Activated T-cell treated with anti-CD3 and anti-CD28 coated beads for 48 hours (primary cell): ENCODE data around the gene NFATC2.
A peak's percentile ranks its signal among the peaks of the same experiment; 100 is the strongest.

Source experiments
- DNase-seq: peaks from one replicate; pipeline ENCODE4 v3.0.0-alpha.2; 2020; ENCODE audit warnings: low read depth

The NFATC2 gene

DNA sequence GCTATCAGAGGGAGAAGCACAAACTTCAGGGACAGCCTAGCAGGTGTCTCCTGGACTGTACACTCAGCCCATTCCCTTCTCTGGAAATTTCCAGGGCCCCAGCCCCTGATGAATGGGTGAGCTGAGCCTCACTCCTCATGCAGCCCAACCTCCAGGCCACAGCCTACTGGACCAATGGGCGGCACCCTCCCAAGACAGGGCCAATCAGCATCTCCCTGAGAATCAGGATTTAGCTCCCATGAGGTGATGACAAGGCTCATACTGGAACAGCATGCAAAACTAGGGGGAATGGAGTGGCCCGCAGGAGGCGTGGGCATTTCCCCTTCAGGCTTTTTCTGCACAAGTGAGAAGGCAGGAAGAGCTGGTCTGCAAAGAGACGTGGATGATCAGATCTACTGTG, 29.0 kb downstream of the NFATC2 start:
- no peak for DNase-seq

DNA sequence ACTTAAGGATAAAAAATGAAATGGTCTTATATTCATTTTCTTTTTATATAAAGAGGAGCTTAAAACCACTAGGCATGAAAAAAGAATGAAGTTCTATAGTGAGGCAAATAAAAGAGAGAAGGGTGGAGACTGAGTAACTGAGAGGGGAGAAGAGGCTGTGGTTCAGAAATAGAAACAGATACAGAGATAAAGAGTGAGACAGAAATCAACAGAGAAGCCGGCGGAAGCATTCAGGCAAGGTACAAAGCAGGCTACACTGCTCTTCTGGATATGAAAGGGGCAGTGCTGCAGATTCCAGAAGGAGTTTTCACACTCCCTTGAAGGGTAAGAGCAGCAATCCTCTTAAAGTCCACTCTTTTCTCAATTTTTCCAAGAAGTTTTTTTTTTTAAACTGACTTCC, 29.9 kb downstream of the NFATC2 start:
- no peak for DNase-seq

DNA sequence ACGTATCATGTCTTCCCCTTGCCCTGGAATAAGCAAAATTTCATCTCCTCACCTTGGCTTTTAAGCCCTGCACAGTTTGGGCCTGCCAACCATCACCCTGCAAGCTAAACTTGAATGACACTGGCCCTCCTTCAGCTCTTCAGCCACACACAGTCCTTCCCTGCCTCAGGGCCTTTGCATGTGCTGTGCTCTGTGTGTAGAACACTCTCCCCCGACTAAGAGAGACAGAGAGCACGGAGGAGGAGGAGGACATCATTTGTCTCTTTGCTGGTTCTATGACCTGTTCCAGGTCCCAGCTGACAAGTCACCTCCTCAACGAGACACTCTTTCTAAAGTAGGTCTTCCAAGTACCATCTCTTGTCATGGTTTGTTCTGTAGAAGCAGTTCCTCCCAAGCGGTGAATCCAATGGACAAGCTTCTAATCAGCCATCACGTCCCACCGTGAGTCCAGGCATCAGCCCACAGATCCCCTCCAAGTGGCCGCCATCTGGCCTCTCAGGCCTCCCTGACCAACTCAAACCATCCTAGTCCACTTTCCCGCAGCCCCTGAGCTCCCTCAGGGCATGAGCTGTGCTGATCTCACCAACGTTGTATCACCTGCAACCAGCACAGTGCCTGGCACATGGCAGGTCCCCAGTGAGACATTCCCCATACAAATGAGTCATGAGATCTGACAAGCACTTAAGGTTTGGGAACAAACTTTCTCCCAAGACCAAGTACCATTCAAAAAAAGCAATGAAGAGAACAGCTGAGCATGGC, 30.5 kb downstream of the NFATC2 start:
- no peak for DNase-seq

DNA sequence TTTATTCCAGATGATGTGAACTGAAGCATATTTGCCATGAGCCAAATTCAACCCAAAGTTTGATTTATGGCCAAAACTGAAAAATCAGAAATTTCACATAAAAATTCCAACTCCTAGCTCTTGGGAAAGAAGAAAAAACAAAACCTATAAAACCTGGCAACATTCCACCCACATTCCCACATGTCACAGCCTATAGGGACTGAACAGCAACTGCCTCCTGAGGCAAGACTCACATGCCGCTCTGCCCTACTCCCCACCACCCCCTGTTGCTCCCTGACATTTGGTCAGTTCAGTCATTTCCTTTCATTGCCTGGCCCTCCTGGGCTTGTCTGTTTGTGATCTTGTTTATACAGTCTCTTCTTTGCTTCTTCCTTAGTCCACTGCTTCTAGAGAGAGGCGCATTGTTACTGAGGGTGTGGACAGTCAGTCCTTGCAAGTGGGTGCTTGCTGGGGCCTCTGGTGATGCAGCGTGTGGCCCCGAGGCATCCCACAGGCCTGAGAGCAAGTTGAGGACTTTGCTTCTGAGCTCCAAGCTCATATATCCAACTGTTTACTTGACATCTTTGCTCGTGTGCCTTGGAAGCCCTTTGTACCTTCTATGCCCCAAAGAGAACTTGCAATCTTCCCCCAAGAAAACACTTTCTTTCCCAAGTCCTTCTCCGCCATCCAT, 31.4 kb downstream of the NFATC2 start:
- no peak for DNase-seq

GRCh38 chr20:51510169-51510568, 32.4 kb downstream of the NFATC2 start:
- DNase-seq: no peak

GRCh38 chr20:51509208-51509607, 33.3 kb downstream of the NFATC2 start:
- no peak for DNase-seq

- no peak for DNase-seq
Measured at GRCh38 chr20:51508780-51509179, 33.7 kb downstream of the NFATC2 start.

GRCh38 chr20:51508158-51508557, 34.4 kb downstream of the NFATC2 start:
- no peak for DNase-seq

DNA sequence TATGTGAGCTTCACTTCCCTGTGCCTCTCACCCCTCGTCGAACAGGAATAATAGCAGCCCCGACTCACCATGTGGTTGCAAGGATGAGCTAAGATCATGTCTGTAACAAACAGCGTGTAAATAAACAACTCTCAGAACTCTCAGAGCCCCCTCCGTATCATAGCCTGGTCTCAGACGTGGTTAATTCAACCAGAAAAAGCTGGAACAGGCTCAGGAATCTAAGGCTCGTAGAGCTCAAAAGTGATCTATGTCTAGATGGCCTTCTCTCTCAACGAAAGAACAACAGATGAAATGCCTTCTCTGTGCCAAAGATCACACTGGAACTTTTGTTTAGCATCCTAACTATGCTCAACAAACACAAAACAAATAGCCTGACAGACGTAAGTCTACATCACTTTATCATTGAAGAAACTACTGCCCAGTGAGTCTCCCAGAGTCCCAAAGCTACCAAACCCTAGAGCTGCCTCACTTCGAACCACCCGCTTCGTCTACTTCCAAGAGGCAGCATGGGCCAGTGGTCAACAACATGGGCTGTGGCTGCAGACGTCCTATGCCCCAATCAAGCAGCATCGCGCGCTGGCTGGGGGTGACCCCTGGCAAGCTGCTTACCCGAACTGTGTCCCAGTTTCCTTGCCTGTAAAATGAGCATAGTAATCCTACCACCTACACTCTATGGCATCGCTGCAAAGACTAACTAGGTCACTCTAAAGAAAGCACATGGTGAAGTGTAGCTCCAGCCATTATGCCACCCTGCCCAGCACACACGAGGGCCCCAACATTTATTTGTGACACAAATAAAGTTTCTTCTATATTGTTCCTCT, 35.1 kb downstream of the NFATC2 start:
- DNase-seq: no peak

DNA sequence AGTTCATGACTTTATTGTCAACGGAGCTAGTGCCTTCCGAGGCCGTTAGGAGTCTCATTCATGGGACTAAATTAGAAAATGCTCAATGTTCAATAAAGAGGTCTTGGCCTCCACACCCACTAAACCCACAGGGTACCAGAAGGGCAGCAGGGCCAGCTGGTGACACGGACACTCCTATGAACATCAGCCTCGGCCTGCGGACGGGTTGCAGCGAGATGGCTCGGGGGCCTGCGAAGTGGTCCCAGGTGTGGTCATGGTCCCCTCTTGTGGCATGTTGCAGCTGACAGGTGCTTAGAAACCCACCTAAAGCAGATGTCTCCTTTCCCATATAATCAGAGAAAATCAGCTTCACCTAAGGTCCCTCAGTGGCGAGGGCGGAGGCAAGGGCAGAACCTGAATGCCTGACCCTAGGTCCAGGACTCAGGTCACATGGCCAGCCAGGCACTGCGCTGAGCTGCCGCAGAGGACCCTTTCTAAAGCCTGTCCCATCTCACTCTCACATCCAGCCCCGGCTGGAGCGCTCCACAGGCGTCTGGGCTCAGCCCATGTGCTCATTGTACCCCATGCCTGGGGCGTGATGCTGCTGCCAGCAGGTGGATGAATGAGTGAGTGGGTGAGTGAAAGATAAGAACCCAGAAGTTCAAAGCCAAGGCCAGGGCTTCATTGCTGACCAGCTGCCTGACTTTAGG, 35.8 kb downstream of the NFATC2 start:
- no peak for DNase-seq

DNA sequence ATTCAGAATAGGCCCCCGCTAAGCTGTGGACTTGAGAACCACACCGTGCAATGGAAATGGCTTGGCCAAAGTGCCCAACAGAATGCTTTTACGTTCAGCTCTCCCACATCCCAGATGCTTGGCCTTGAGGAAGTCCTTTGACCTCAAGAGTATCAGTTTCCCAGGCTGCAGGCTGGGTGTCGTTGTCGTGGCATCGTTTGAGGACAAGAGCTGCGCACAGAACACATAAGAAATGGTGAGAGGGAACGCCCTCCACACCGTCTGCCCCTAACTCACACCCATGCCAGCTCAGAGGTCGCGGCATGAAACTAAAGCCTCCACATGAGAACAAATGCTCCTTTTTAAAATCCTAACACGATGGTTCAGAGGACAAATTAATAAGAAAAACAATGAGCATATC, 37.0 kb downstream of the NFATC2 start:
- no peak for DNase-seq

- no peak for DNase-seq
Measured at GRCh38 chr20:51503376-51503775, 39.1 kb downstream of the NFATC2 start.

GRCh38 chr20:51500936-51501335, 41.6 kb downstream of the NFATC2 start:
- no peak for DNase-seq

GRCh38 chr20:51500311-51500710, 42.2 kb downstream of the NFATC2 start:
- DNase-seq: no peak

DNA sequence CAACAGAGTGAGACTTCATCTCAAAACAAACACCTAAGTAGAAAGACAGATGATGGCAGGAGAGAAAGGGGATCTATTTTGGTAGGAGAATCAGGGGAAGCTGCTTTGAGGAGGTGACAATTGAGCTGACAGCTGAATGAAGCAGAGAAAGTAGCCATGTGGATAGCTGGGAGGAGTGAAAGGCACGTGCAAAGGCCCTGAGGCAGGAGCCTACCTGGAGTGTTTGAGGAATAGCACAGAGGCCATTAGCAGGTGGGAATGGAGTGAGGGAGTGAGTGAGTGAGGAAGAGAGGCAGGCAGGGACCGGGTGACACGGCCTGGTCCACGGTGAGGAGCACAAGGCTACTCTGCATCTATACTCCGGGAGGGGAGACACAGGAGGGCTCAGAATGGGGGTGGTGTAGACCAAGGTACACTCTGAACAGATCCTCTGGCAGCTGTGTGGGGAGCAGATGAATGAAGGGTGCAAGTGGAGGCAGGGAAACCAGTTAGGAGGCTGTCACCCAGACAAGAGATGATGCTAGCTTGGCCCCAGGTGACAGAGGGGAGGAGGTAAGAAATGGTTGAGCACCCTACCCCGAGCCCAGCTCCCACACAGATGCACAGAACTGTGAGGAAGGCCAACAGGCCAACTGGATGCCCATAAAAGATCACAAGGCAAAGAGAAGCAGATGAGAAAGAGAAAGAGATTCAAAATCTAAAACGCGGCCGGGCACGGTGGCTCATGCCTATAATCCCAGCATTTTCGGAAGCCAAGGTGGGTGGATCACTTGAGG, 43.6 kb downstream of the NFATC2 start:
- no peak for DNase-seq

DNA sequence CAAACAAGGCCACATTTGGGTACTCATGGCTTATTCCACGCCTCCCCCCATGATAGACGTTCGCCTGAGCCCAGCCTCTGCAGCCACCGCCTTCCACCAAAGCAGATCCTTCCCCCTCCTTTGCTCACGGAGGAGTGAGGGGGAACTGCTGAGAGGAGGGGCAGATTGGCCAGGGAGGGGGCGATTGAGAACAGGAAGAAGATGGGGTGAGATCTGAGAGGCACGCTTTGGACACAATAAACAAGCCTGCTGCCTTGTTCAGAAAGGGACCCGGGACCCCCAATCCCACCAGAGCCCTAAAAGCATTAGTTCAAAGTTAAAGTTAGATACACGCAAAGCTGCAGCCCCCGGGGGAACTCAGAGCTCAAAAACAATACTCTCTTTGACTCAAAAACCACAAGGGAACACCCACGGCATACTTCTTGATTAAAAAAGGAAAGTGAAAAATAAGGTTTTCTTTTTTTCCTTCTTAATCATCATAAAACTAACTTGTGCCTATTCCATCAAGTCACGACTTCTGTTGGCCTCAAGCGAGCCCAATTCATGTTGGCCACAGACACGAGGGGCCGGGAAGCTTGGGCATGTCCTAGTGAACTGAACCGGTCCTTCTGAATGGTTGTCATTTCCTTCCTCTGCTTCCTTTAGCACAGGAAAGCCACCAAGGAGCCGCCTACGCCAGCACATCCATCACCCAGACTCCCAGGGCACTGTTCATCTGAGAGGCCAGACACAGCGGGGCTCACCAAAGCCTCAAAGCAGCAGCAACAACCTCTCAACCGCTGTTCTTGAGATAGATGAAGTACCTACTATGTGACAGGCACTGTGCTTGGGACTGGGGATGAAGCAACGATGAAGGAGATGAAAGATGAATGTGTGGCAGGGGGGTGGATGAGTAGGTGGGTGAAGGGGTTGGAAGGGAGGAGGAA, 44.7 kb downstream of the NFATC2 start:
- peak; percentile 51 for DNase-seq

- no peak for DNase-seq
Measured at GRCh38 chr20:51496964-51497363, 45.6 kb downstream of the NFATC2 start.

- DNase-seq: no peak
Measured at GRCh38 chr20:51495921-51496545, 46.5 kb downstream of the NFATC2 start.

DNA sequence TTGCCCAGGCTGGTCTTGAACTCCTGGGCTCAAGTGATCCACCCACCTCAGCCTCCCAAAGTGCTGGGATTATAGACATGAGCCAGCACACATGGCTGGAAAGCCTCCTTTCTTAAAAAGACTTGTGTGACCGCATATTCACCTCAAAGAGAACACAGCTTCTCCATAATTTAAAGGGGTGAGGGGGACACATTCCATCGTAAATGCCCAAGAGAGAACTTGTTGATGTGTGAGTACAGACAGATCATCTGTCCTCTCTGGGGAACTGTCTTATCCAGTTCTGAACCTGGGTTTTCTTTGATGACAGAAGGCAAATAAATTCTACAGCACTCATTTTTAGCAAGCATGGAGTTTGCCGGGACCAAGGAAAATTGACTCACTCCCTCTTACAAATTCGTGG, 47.2 kb downstream of the NFATC2 start:
- DNase-seq: no peak
